Adrenal gland (tissue), 12 donors: ENCODE measurements around the gene KDM1B. TPM values are rescaled to one million over a fixed set of nuclear protein-coding genes. Genes with fewer than 3 reads are reported as not detected.
"Not testable (repeated sequence)": the region's sequence is repeated elsewhere in the genome, so short reads cannot be mapped to it uniquely, and the experiment has no call there.

Experiments
- DNase-seq, 7 donors: peaks; one replicate each; pipeline ENCODE4 v3.0.0-alpha.2; 2019 to 2020
- H3K27ac ChIP-seq, 5 donors: fragments of 200-600 bp; sonication (generic) in 4 of 5; 1 replicate in 3 of 5; 2 replicates in 2 of 5; pipeline versions ENCODE4 v1.5.1 to v1.8.0; 2016 to 2020; ENCODE audit warnings: mild to moderate bottlenecking in 1 of 5
- H3K27me3 ChIP-seq: fragments of 200-600 bp; 2 replicates; pipeline ENCODE4 v1.8.0; 2021
- H3K36me3 ChIP-seq, 2 donors: fragments of 200-600 bp; replicated peaks in 1 of 2; 1 replicate in 1 of 2; 2 replicates in 1 of 2; pipeline versions ENCODE4 v1.5.1 to v1.8.0; 2018 to 2022
- H3K4me1 ChIP-seq, 2 donors: fragments of 200-600 bp; replicated peaks in 1 of 2; 1 replicate in 1 of 2; 2 replicates in 1 of 2; pipeline versions ENCODE4 v1.5.1 to v1.8.0; 2018 to 2021
- H3K4me3 ChIP-seq, 4 donors: fragments of 200-600 bp; sonication (generic) in 3 of 4; one replicate each; pipeline ENCODE4 v1.5.1; 2016 to 2018
- H3K9me3 ChIP-seq, 3 donors: fragments of 200-600 bp; sonication (generic) in 1 of 3; replicated peaks in 1 of 3; 1 replicate in 2 of 3; 2 replicates in 1 of 3; pipeline versions ENCODE4 v1.5.1 to v1.8.0; 2016 to 2021
- CTCF ChIP-seq, 6 experiments: fragments of 450-650 bp in 4 of 6; fragments of 200-600 bp in 2 of 6; sonication (generic) in 1 of 6; IDR thresholded peaks; 1 replicate in 5 of 6; 2 replicates in 1 of 6; pipeline versions ENCODE4 v1.5.1 to v1.8.0; 2016 to 2021; ENCODE audit warnings: antibody characterized with exemption in 6 of 6, mild to moderate bottlenecking in 2 of 6, moderate library complexity in 1 of 6
- POLR2A ChIP-seq, 2 donors: fragments of 450-650 bp; IDR thresholded peaks; one replicate each; pipeline ENCODE4 v1.6.1; 2017; ENCODE audit warnings: antibody characterized with exemption in 2 of 2, mild to moderate bottlenecking in 2 of 2, moderate library complexity in 1 of 2
- WGBS, 4 donors: extraction: QIAGEN DNeasy Blood & Tissue Kit in 2 of 4; methylation state at CpG; one replicate each; pipeline versions ENCODE4 v1.1.5 to v1.1.7; 2013 to 2017; 5-methylcytosine and 5-hydroxymethylcytosine counted together
- intact Hi-C, 2 donors: fragments of 100-400 bp; cut with DNase I; formaldehyde crosslinking; loops; one replicate each; pipeline versions ENCODE4 v1.14.1 to v1.15.0; 2022 to 2023
- polyA plus RNA-seq, 3 donors: library from polyadenylated mRNA; stranded (reverse); fragments of 200-250 nt in 2 of 3; fragments of 350-450 nt in 1 of 3; fragmentation: Illumina TruSeq in 1 of 3; extraction: RNeasy Lipid Tissue Mini Kit (QIAGEN cat#74804) in 1 of 3; gene quantifications; one replicate each; pipeline ENCODE4 v1.2.3, GENCODE V29; 2013 to 2014
- total RNA-seq, 9 donors: library from RNA; depleted of rRNA in 4 of 9; stranded (reverse); fragments of >200 nt in 4 of 9; fragments of 120-200 nt in 1 of 9; fragmentation: NEBNext Ultra II Directional in 1 of 9; extraction: Animal tissue kit (Norgen Biotek cat#: 25700) in 1 of 9; gene quantifications; one replicate each; pipeline versions ENCODE4 v1.1.0 to v1.2.4, GENCODE V29; 2013 to 2023
- donor health status: healthy with polysubstance abuse.
- donor health status: Bipolar disorder and iron deficiency.
- donor health status: DM: yes; HTN: yes; CAD: no.
- donor health status: DM: no; HTN: no; CAD: no.
- donor health status: DM: no; HTN: no; CAD: no.
- donor health status: DM: yes; HTN: yes; CAD: no.

KDM1B gene
- total and polyA plus RNA-seq, 12 donors = 1.8 to 36.0 (median 18.4) TPM

DNA sequence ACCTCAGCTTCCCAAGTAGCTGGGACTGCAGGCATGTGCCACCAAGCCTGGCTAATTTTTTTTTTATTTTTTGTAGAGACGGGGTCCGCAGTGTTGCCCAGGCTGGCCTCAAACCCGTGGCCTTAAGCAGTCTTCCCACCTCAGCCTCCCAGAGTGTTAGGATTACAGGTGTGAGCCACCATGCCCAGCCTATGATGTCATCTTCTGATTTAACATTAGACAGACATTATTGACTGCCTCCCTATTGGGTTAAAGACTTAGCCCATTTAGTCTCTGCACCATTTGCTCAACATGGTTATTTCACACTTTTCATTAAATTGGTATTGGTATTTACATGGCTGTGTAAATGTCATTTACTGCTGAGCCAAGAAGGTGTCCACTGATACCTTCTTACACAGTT is 63.0 kb downstream of the KDM1B start:
- WGBS, 4 donors = 93 to 100% (median 98%) methylated on average over 2 to 3 of the region's 3 CpGs
- Histone ChIP-seq H3K27me3 (no peaks in the 10 kb centered on the region), H3K36me3 (peaks cover 0 to 9% of the 10 kb centered on the region in 2 donors), H3K4me1 (no peaks in the 10 kb centered on the region), H3K9me3 (no peaks in the 10 kb centered on the region), H3K4me3 (no peak overlapping the region), H3K27ac (no peak overlapping the region)
- no peak for DNase-seq
- TF ChIP-seq POLR2A (IDR thresholded peaks at IDR 0.05) (no peak), CTCF (IDR thresholded peaks at IDR 0.05) (no peak)
- intact Hi-C loops = no loop called here

- Histone ChIP-seq H3K4me3 (no peak overlapping the region), H3K36me3 (peaks cover 0 to 13% of the 10 kb centered on the region in 2 donors), H3K27ac (no peak overlapping the region), H3K4me1 (no peaks in the 10 kb centered on the region), H3K9me3 (no peaks in the 10 kb centered on the region), H3K27me3 (no peaks in the 10 kb centered on the region)
- DNase-seq = no peak
- WGBS, 4 donors = 80 to 90% (median 84%) methylated on average over 7 of the region's 7 CpGs
- intact Hi-C loops = no loop called here
- no peak for TF ChIP-seq CTCF (IDR thresholded peaks at IDR 0.05)
- no peak for TF ChIP-seq POLR2A (IDR thresholded peaks at IDR 0.05)
Measured at GRCh38 chr6:18219591-18219990, 64.4 kb downstream of the KDM1B start.

- Histone ChIP-seq H3K27me3 (no peaks in the 10 kb centered on the region), H3K27ac (no peak overlapping the region)
- WGBS, 4 donors = 94 to 97% (median 95%) methylated on average over 4 of the region's 4 CpGs
Measured at GRCh38 chr6:18221288-18221615, 66.0 kb downstream of the KDM1B start.

DNA sequence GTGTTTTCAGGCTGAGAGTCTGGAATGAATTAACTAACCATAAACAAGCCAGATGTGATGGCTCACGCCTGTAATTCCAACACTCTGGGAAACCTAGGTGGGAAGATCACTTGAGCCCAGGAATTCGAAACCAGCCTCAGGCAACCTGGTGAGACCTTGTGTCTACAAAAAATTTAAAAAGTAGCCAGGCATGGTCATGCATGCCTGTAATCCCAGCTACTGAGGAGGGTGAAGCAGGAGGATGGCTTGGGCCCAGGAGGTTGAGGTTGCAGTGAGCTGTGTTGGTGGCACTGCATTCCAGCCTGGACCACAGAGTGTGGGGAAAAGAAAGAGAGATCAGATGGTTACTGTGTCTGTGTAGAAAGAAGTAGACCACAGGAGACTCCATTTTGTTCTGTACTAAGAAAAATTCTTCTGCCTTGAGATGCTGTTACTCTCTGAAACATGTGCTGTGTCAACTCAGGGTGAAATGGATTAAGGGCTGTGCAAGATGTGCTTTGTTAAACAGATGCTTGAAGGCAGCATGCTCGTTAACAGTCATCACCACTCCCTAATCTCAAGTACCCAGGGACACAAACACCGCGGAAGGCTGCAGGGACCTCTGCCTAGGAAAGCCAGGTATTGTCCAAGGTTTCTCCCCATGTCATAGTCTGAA is 71.4 kb downstream of the KDM1B start:
- H3K27ac ChIP-seq, DNase-seq, H3K27me3 ChIP-seq, H3K4me1 ChIP-seq, intact Hi-C loops, H3K9me3 ChIP-seq, H3K4me3 ChIP-seq: not testable (repeated sequence)
- peaks cover 0 to 30% of the 10 kb centered on the region in 2 donors for H3K36me3 ChIP-seq
- WGBS, 4 donors = 90 to 95% (median 93%) methylated on average over 5 of the region's 5 CpGs

More at GRCh38 chr6:18221288-18221615, 66.0 kb downstream of the KDM1B start:
- no peak for DNase-seq
- H3K9me3 ChIP-seq = no peaks in the 10 kb centered on the region
- intact Hi-C loops = no loop called here
- H3K4me3 ChIP-seq = no peak overlapping the region
- no peak for TF ChIP-seq CTCF (IDR thresholded peaks at IDR 0.05)
- TF ChIP-seq POLR2A (IDR thresholded peaks at IDR 0.05) = no peak
- H3K36me3 ChIP-seq = peaks cover 0 to 28% of the 10 kb centered on the region in 2 donors
- H3K4me1 ChIP-seq = no peaks in the 10 kb centered on the region

- H3K27ac ChIP-seq, H3K4me3 ChIP-seq, DNase-seq, H3K27me3 ChIP-seq, intact Hi-C loops, H3K4me1 ChIP-seq, H3K9me3 ChIP-seq: not testable (repeated sequence)
- peaks cover 0 to 29% of the 10 kb centered on the region in 2 donors for H3K36me3 ChIP-seq
- WGBS, 4 donors = 93 to 98% (median 95%) methylated on average over 9 of the region's 9 CpGs
Measured at GRCh38 chr6:18227166-18227565, 71.9 kb downstream of the KDM1B start.

DNA sequence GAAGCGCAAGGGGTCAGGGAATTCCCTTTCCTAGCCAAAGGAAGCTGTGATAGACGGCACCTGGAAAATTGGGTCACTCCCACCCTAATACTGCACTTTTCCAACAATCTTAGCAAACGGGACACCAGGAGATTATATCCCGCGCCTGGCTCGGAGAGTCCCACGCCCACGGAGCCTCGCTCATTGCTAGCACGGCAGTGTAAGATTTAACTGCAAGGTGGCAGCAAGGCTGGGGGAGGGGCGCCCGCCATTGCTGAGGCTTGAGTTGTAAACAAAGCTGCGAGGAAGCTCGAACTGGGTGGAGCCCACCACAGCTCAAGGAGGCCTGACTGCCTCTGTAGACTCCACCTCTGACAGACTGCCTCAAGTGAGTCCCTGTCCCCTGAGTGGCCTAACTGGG is 73.4 kb downstream of the KDM1B start:
- H3K36me3 ChIP-seq = peaks cover 0 to 23% of the 10 kb centered on the region in 2 donors
- H3K9me3 ChIP-seq = not testable (repeated sequence)
- 96 to 100% (median 98%) methylated on average over 11 to 14 of the region's 14 CpGs for WGBS, 4 donors

DNA sequence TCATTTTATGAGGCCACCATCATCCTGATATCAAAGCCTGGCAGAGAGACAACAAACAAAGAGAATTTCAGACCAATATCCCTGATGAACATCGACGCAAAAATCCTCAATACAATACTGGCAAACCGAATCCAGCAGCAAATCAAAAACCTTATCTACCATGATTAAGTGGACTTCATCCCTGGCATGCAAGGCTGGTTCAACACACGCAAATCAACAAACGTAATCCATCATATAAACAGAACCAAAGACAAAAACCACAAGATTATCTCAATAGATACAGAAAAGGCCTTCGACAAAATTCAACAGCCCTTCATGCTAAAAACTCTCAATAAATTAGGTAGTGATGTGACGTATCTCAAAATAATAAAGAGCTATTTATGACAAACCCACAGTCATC is 76.6 kb downstream of the KDM1B start:
- H3K9me3 ChIP-seq, H3K4me3 ChIP-seq, H3K4me1 ChIP-seq, H3K27ac ChIP-seq, intact Hi-C loops, DNase-seq, H3K27me3 ChIP-seq, H3K36me3 ChIP-seq: not testable (repeated sequence)
- WGBS, 4 donors = 94 to 99% (median 95%) methylated on average over 7 of the region's 7 CpGs

More for the DNA sequence above, 73.4 kb downstream of the KDM1B start:
- intact Hi-C loops, H3K27me3 ChIP-seq, H3K4me3 ChIP-seq, DNase-seq, H3K4me1 ChIP-seq, H3K27ac ChIP-seq: not testable (repeated sequence)

GRCh38 chr6:18233770-18234169 is 78.5 kb downstream of the KDM1B start:
- intact Hi-C loops, H3K4me1 ChIP-seq, DNase-seq, H3K36me3 ChIP-seq, H3K4me3 ChIP-seq, H3K9me3 ChIP-seq, H3K27me3 ChIP-seq, H3K27ac ChIP-seq: not testable (repeated sequence)
- WGBS, 4 donors = 97 to 100% (median 98%) methylated on average over 3 to 4 of the region's 4 CpGs
